Measurements from ENCODE around the gene DST. TPM values are rescaled to one million over a fixed set of nuclear protein-coding genes. Genes with fewer than 3 reads are reported as not detected.
"Not testable (repeated sequence)": the region's sequence is repeated elsewhere in the genome, so short reads cannot be mapped to it uniquely, and the experiment has no call there.

DST gene
- total RNA-seq, 4 donors from 2014 or later = 475 to 871 (median 583) TPM

- TF ChIP-seq CTCF (IDR thresholded peaks at IDR 0.05) (no peak), POLR2A (IDR thresholded peaks at IDR 0.05) (no peak)
- no peak overlapping the region for H3K4me3 ChIP-seq (ENCODE audit: low read depth, poor library complexity, severe bottlenecking)
- no peak for DNase-seq (ENCODE audit: low spot score in 2 of 2)
- intact Hi-C loops (cut with DNase I; ENCODE audit: low total_unique reads) = no loop called here
- 37 to 55% methylated on average over 1 of the region's 1 CpG for WGBS, 2 donors
Observed at GRCh38 chr6:56671160-56671559, 28.5 kb upstream of the DST start.

- DNase-seq (ENCODE audit: low spot score in 2 of 2) = no peak
- 86 to 92% methylated on average over 2 of the region's 2 CpGs for WGBS, 2 donors
- intact Hi-C loops (cut with DNase I; ENCODE audit: low total_unique reads) = no loop called here
- no peak overlapping the region for H3K4me3 ChIP-seq (ENCODE audit: low read depth, poor library complexity, severe bottlenecking)
- TF ChIP-seq CTCF (IDR thresholded peaks at IDR 0.05) (no peak), POLR2A (IDR thresholded peaks at IDR 0.05) (no peak)
Observed at GRCh38 chr6:56669041-56669440, 26.4 kb upstream of the DST start.

GRCh38 chr6:56668158-56668557, 25.5 kb upstream of the DST start:
- H3K4me3 ChIP-seq (ENCODE audit: low read depth, poor library complexity, severe bottlenecking) = no peak overlapping the region
- intact Hi-C loops (cut with DNase I; ENCODE audit: low total_unique reads) = no loop called here
- DNase-seq (ENCODE audit: low spot score in 2 of 2) = no peak
- TF ChIP-seq POLR2A (IDR thresholded peaks at IDR 0.05) = no peak
- no peak for TF ChIP-seq CTCF (IDR thresholded peaks at IDR 0.05)
- 65 to 69% methylated on average over 4 of the region's 4 CpGs for WGBS, 2 donors

- intact Hi-C loops (cut with DNase I; ENCODE audit: low total_unique reads) = no loop called here
- 41 to 49% methylated on average over 3 of the region's 3 CpGs for WGBS, 2 donors
- no peak overlapping the region for H3K4me3 ChIP-seq (ENCODE audit: low read depth, poor library complexity, severe bottlenecking)
- no peak for TF ChIP-seq CTCF (IDR thresholded peaks at IDR 0.05)
- TF ChIP-seq POLR2A (IDR thresholded peaks at IDR 0.05) = no peak
- DNase-seq (ENCODE audit: low spot score in 2 of 2) = no peak
Observed at GRCh38 chr6:56667336-56667735, 24.6 kb upstream of the DST start.

- TF ChIP-seq POLR2A (IDR thresholded peaks at IDR 0.05) (no peak), CTCF (IDR thresholded peaks at IDR 0.05) (no peak)
- DNase-seq (ENCODE audit: low spot score in 2 of 2) = no peak
- H3K4me3 ChIP-seq (ENCODE audit: low read depth, poor library complexity, severe bottlenecking) = no peak overlapping the region
- intact Hi-C loops (cut with DNase I; ENCODE audit: low total_unique reads) = no loop called here
- WGBS, 2 donors = 49 to 50% methylated on average over 1 of the region's 1 CpG
Observed at GRCh38 chr6:56664029-56664428, 21.3 kb upstream of the DST start.

GRCh38 chr6:56663344-56663743, 20.7 kb upstream of the DST start:
- WGBS, 2 donors = 32 to 54% methylated on average over 3 of the region's 3 CpGs

GRCh38 chr6:56661338-56661737, 18.6 kb upstream of the DST start:
- H3K4me3 ChIP-seq (ENCODE audit: low read depth, poor library complexity, severe bottlenecking); DNase-seq (ENCODE audit: low spot score in 2 of 2); intact Hi-C loops (cut with DNase I; ENCODE audit: low total_unique reads): not testable (repeated sequence)
- 68 to 78% methylated on average over 3 of the region's 3 CpGs for WGBS, 2 donors

More at GRCh38 chr6:56663344-56663743, 20.7 kb upstream of the DST start:
- no peak for TF ChIP-seq POLR2A (IDR thresholded peaks at IDR 0.05)
- no peak for TF ChIP-seq CTCF (IDR thresholded peaks at IDR 0.05)
- intact Hi-C loops (cut with DNase I; ENCODE audit: low total_unique reads) = no loop called here
- H3K4me3 ChIP-seq (ENCODE audit: low read depth, poor library complexity, severe bottlenecking) = no peak overlapping the region
- peak in 1 of 2 donors; percentile 37 for DNase-seq (ENCODE audit: low spot score in 2 of 2)
